Activated T-cell treated with anti-CD3 and anti-CD28 coated beads for 48 hours (primary cell): Measurements from ENCODE around the gene PSPN.

ENCODE experiments used
- DNase-seq: peaks from one replicate; pipeline ENCODE4 v3.0.0-alpha.2; 2020; ENCODE audit warnings: low read depth

The PSPN gene

DNA sequence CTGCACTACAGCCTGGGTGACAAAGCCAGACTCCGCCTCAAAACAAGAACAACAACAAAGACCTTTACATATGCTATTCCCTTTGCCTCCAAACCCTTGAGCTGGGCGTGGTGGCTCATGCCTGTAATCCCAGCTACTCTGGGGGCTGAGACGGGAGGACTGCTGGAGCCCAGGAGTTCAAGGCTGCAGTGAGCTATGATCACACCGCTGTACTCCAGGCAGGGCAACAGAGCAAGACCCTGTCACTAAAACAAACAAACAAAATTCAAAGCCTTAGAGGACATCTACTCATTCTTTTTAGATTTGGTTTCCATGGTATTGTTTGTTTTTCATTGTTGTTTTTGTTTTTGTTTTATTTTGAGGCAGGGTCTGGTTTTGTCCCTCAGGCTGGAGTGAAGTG is 50.1 kb downstream of the PSPN start:
- DNase-seq, result no peak
